ENCODE measurements around the gene RPS6KB2. TPM values are rescaled to one million over a fixed set of nuclear protein-coding genes. Genes with fewer than 3 reads are reported as not detected.
A peak's percentile ranks its signal among the peaks of the same experiment; 100 is the strongest.

The RPS6KB2 gene
- total RNA-seq, 1 experiment from 2014 or later: 46.6 TPM

- in situ Hi-C loops (cut with HindIII; ENCODE audit: low pct_unique_long_range_greater_than_20kb, low sequenced_read_pairs): no loop called here
Measured at GRCh38 chr11:67407688-67408163, 20.6 kb upstream of the RPS6KB2 start.

GRCh38 chr11:67408437-67409200, 19.7 kb upstream of the RPS6KB2 start:
- no peak for DNase-seq (ENCODE audit: low read depth)

More at GRCh38 chr11:67407688-67408163, 20.6 kb upstream of the RPS6KB2 start:
- no peak for DNase-seq (ENCODE audit: low read depth)

GRCh38 chr11:67409261-67409666, 19.0 kb upstream of the RPS6KB2 start:
- DNase-seq (ENCODE audit: low read depth): no peak
- in situ Hi-C loops (cut with HindIII; ENCODE audit: low pct_unique_long_range_greater_than_20kb, low sequenced_read_pairs): no loop called here

More at GRCh38 chr11:67408437-67409200, 19.7 kb upstream of the RPS6KB2 start:
- in situ Hi-C loops (cut with HindIII; ENCODE audit: low pct_unique_long_range_greater_than_20kb, low sequenced_read_pairs): no loop called here

- in situ Hi-C loops (cut with HindIII; ENCODE audit: low pct_unique_long_range_greater_than_20kb, low sequenced_read_pairs): no loop called here
- no peak for DNase-seq (ENCODE audit: low read depth)
Measured at GRCh38 chr11:67409781-67410368, 18.4 kb upstream of the RPS6KB2 start.

GRCh38 chr11:67410369-67410831, 17.9 kb upstream of the RPS6KB2 start:
- in situ Hi-C loops (cut with HindIII; ENCODE audit: low pct_unique_long_range_greater_than_20kb, low sequenced_read_pairs): no loop called here
- DNase-seq (ENCODE audit: low read depth): no peak

- DNase-seq (ENCODE audit: low read depth): no peak
- in situ Hi-C loops (cut with HindIII; ENCODE audit: low pct_unique_long_range_greater_than_20kb, low sequenced_read_pairs): no loop called here
Measured at GRCh38 chr11:67410984-67411784, 17.1 kb upstream of the RPS6KB2 start.

- no peak for DNase-seq (ENCODE audit: low read depth)
- in situ Hi-C loops (cut with HindIII; ENCODE audit: low pct_unique_long_range_greater_than_20kb, low sequenced_read_pairs): no loop called here
Measured at GRCh38 chr11:67411785-67412152, 16.5 kb upstream of the RPS6KB2 start.

- DNase-seq (ENCODE audit: low read depth): no peak
- in situ Hi-C loops (cut with HindIII; ENCODE audit: low pct_unique_long_range_greater_than_20kb, low sequenced_read_pairs): no loop called here
Measured at GRCh38 chr11:67412495-67413179, 15.7 kb upstream of the RPS6KB2 start.

GRCh38 chr11:67413266-67413849, 14.9 kb upstream of the RPS6KB2 start:
- in situ Hi-C loops (cut with HindIII; ENCODE audit: low pct_unique_long_range_greater_than_20kb, low sequenced_read_pairs): no loop called here
- no peak for DNase-seq (ENCODE audit: low read depth)

- in situ Hi-C loops (cut with HindIII; ENCODE audit: low pct_unique_long_range_greater_than_20kb, low sequenced_read_pairs): no loop called here
- no peak for DNase-seq (ENCODE audit: low read depth)
Measured at GRCh38 chr11:67415501-67416304, 12.6 kb upstream of the RPS6KB2 start, which contains the start of gene CARNS1. Gene CARNS1, plus strand, starts transcription at chr11:67415678. Its CDS starts 522 bp downstream, at chr11:67416200.

GRCh38 chr11:67416416-67417335, 11.6 kb upstream of the RPS6KB2 start:
- in situ Hi-C loops (cut with HindIII; ENCODE audit: low pct_unique_long_range_greater_than_20kb, low sequenced_read_pairs): no loop called here
- peak; percentile 30 for DNase-seq (ENCODE audit: low read depth)

- DNase-seq (ENCODE audit: low read depth): no peak
- in situ Hi-C loops (cut with HindIII; ENCODE audit: low pct_unique_long_range_greater_than_20kb, low sequenced_read_pairs): no loop called here
Measured at GRCh38 chr11:67417425-67417824, 10.9 kb upstream of the RPS6KB2 start.

- in situ Hi-C loops (cut with HindIII; ENCODE audit: low pct_unique_long_range_greater_than_20kb, low sequenced_read_pairs): no loop called here
- no peak for DNase-seq (ENCODE audit: low read depth)
Measured at GRCh38 chr11:67418476-67419281, 9.6 kb upstream of the RPS6KB2 start.

GRCh38 chr11:67419325-67420049, 8.8 kb upstream of the RPS6KB2 start:
- DNase-seq (ENCODE audit: low read depth): no peak
- in situ Hi-C loops (cut with HindIII; ENCODE audit: low pct_unique_long_range_greater_than_20kb, low sequenced_read_pairs): no loop called here

GRCh38 chr11:67420147-67420645, 8.1 kb upstream of the RPS6KB2 start:
- no peak for DNase-seq (ENCODE audit: low read depth)
- in situ Hi-C loops (cut with HindIII; ENCODE audit: low pct_unique_long_range_greater_than_20kb, low sequenced_read_pairs): no loop called here

Measured in Caki2 (cell line).